GM18526 (cell line): ENCODE data around the gene ORC1.

Experiments used
- POLR2A ChIP-seq: IDR thresholded peaks from 3 replicates; pipeline ENCODE4 v1.6.1; 2011; ENCODE audit not compliant: insufficient read length; ENCODE audit errors: extremely low read depth

The ORC1 gene

GRCh38 chr1:52358851-52359497 is 45.2 kb downstream of the ORC1 start:
- TF ChIP-seq POLR2A, result no peak

DNA sequence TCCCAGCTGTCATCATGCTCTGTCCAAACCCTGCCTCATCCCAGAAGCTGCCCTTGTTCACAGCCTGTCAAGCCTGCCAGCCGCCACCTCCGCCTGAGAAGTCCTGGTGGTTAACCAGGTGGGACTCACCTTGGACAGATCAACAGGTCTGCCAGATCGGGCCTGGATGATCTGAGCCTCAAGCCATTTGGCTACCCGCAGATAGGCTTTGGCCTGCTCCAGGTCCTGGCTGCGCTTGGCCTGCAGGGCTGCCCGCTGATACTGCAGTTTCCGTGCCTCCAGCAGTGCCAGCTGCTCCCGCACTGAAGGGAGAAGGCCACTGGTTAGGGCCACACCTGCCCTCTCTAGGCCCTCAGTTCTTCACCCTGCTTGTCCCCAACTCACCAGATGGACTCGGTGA is 46.8 kb downstream of the ORC1 start:
- no peak for TF ChIP-seq POLR2A

DNA sequence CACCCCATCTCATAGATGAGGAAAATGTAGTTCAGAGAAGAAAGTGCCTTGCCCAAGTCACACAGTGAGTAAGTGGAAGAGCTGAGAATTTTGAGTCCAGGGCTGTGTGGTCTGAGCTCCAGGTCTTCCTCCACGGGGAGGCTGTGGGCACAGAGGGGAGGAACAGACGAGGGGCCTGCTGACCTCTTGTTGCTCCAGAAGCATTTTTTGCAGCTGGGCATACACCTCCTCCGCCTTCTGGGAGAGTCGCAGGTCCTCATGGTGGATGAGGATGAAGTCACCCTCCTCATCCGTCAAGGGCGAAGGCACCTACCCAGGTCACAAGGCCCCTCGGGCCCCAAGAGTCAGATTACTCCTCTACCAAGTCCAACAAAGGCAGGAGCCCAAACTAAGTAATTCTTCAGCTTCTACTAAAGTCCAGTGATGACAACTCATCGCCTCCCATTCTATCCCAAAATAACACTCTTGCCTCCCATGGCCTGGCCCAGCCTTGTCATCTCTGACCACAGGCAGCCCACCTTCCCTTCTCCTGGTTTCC is 47.3 kb downstream of the ORC1 start:
- TF ChIP-seq POLR2A, result no peak

DNA sequence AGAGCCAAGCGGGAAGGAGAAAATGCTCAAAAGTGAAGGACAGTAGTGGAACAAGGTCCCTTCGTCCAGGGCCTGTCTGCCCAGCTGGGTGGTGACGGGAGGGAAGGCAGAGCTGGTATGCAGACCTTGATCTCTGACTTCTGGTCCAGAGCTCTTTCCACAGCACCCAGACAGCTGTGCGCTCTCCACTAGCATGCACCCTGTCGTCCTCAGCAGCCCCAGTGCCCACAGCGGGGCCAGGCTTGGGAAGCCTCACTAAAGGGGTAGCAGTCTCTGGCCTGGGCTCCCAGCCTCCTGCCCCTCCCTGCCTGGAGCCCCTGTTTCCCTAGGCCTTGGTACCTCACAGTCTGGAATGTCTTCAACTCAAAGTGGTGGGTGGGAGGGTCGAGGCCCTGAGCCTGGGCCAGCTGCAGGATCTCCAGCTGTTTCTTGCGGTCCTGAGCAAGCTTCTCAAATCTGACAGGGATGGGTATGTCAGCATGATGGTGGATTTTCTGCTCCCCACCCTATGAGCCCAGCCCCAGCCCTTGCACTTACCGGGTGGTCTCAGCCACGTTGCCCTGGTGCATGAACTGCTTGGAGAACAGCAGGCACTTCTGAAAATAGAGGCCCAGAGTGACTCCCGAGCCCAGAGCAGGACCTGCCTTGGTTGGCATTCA is 48.2 kb downstream of the ORC1 start:
- no peak for TF ChIP-seq POLR2A

GRCh38 chr1:52355436-52355835 is 48.8 kb downstream of the ORC1 start:
- TF ChIP-seq POLR2A, result no peak

DNA sequence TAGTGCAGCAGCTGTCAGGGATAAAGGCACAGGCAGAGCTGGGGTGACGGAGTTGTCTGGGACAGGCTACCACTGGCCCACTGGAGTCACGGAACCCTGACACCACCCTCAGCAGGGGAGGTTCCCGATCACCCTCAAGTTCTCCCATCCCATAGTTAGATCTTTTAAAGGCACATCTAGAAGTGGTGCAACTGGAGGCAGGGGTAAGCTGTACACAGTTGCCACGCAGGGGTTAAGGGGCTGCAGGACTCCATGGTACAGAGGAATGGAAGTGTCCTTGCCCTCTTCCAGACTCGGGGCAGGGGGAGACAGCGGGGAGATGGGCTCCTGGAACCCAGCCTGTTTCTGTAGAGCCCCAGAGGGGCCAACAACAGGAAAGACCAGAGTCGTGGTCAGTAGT is 51.5 kb downstream of the ORC1 start:
- no peak for TF ChIP-seq POLR2A

- no peak for TF ChIP-seq POLR2A
These were observed 55.4 kb downstream of the ORC1 start for GRCh38 chr1:52348704-52349300.

- TF ChIP-seq POLR2A, result no peak
These were observed 57.6 kb downstream of the ORC1 start for GRCh38 chr1:52346653-52347052.

DNA sequence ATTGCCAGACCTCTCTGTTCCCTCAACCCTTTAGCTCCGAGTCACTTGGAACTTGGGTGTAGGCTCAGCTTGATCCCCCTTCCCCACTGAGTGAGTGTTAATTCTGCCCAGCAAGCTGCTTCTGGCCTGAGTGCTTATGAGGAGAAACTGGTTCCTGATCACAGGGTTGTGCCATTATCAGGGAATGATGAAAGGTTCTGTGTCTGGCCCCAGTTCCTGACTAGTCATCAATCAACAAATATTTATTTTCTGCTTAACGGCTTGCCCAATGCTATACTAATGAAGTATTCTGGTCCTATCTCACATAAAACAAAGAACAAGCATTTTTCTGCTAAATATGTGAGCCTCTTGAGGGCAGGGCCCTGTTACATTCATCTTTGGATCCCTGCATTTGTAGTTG is 59.0 kb downstream of the ORC1 start:
- TF ChIP-seq POLR2A, result no peak

DNA sequence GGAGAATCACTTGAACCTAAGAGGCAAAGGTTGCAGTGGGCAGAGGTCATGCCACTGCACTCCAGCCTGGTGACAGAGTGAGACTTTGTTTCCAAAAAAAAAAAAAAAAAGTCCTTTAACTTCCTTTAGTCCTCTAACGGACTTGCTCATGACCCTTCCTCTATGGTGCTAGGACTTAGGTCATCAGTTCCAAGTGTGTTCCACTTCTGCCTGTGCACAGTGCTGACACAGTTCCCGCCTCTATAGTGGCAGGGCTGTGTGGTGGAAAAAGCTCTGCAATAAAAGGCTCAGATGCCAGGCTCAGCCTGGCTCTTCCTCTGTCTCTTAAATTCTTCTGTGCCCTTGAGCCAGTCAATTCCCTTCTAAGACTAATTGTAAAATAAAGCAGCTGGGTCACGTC is 60.2 kb downstream of the ORC1 start:
- TF ChIP-seq POLR2A, result no peak

DNA sequence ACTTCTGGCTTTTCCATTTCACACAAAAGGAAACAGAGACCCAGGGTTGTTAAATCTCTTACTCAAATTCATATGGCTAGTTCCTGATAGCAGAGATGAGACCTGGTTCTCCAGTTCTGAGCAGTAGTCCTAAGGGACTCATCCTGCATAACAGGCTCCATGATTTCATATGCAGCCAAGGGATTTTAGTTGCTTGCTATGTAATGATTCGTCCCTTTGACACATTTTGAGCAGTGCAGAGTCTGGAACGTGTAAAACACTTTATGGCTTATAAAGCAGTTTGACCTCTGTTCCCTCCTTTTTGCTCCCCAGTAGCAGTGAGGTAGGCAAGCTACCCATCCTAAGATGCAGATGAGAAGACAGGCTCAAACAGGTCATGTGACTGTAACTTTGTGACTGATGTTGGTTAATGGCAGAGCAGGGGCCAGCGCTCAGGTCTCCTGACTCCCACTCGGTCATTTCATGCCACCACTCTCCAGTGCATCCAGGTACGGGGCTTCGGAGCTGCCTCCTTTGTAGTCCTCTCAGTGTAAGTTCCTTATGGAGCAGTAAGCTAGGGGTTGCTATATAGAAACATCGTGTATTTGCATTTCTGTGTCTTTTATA is 62.5 kb downstream of the ORC1 start:
- TF ChIP-seq POLR2A, result no peak

DNA sequence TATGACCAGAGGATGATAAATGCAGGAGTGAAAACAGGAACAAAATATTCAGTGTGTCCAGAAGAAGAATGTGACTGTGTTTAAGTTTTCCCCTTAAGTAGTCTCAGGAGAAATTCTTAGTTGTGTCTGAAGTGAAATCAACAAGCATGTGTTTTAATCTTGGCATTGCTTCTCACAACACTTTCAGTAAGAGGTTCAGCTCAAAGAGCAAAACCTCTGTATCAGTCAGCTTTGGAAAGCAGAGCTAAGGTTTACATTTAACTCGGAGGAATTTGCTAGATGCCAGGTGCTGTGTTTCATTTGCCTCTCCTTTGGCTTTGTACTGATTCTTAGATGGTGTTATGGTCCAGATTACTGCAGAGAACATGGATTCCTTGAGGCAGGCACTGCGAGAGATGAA is 66.8 kb downstream of the ORC1 start:
- no peak for TF ChIP-seq POLR2A

DNA sequence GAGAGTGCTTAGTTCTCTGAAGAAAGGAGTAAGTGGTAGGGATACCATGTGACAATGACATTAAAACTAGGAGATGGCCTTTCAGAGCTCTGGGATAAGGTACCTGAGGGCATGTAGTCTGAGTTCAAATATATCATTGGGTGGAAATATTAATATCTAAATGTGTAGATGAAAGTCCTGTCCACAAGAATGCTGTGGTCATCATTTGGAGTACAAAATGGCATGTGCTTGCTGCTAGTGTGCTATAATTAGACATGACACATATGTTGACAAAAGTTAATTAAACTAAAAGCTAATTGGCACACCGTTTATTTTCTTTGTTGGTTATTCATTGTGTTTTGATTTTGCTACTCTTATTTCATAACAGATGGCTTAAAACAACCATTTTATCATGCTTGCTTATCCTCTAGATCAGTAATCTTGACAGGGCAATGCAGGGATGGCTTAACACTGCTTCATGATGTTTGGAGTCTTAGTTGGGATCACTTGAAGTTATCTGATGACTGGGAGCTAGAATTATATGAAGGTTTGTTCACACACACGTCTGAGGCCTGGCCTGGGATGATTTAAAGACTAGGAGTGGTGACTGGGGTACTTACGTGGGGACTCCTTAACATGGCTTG is 69.2 kb downstream of the ORC1 start:
- TF ChIP-seq POLR2A, result no peak

DNA sequence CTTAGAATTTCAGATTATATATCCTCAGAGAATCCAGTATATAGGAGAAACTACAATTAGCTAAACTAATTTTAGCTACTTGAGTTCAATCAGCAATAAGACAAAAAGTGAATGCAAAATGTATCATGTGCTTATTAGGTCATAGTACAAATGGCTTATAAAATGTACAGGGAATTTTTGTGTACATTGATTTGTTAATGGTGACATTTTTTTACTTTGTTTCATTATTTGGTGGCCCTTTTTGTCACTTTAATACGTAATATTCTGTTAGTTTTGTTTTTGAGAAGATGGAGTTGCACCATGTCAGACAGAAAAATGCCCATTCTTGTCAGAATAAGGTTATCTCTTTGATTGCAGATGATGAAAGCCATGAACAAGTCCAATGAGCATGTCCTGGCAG is 71.8 kb downstream of the ORC1 start:
- TF ChIP-seq POLR2A, result no peak

- no peak for TF ChIP-seq POLR2A
These were observed 75.6 kb downstream of the ORC1 start for GRCh38 chr1:52328615-52329014.

- TF ChIP-seq POLR2A, result no peak
These were observed 78.4 kb downstream of the ORC1 start for GRCh38 chr1:52325786-52326185.

DNA sequence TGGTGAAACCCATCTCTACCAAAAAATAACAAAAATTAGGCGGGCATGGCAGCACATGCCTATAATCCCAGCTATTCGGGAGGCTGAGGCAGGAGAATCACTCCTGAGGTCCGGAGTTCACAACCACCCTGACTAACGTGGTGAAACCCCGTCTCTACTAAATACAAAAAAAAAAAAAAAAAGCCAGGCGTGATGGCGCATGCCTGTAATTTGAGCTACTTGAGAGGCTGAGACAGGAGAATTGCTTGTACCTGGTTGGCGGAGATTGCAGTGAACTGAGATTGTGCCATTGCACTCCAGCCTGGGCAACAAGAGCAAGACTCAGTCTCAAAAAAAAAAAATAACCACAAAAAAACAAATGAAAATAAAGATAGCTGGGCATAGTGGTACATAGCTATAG is 80.5 kb downstream of the ORC1 start:
- TF ChIP-seq POLR2A, result no peak
